BJ (cell line): ENCODE results near the gene HHAT. TPM values are rescaled to one million over a fixed set of nuclear protein-coding genes. Genes with fewer than 3 reads are reported as not detected.

ENCODE experiments used
- CTCF ChIA-PET: fragments of 350-600 bp; formaldehyde crosslinking; extraction: SDS; loops from one replicate; lab custom pipeline; 2021; ENCODE audit warnings: antibody characterized with exemption, inconsistent platforms; lab: Yijun Ruan, JAX
- POLR2A ChIA-PET: fragments of 300-600 bp; sonication (Branson Sonifier 250); formaldehyde crosslinking; extraction: SDS; loops from one replicate; lab custom pipeline; 2021; ENCODE audit warnings: antibody characterized with exemption; lab: Charles Lee
- DNase-seq: peaks from one replicate; pipeline ENCODE4 v3.0.0-alpha.2; 2011; ENCODE audit warnings: low read depth
- H3K27me3 ChIP-seq: 2 replicates; pipeline ENCODE4 v1.6.0; 2011; ENCODE audit warnings: low read length; ENCODE audit not compliant: control insufficient read depth, insufficient read depth
- H3K36me3 ChIP-seq: 2 replicates; pipeline ENCODE4 v1.5.1; 2011; ENCODE audit warnings: low read length; ENCODE audit not compliant: control insufficient read depth, insufficient read depth
- H3K4me3 ChIP-seq: 2 replicates; pipeline ENCODE4 v1.5.1; 2011; ENCODE audit warnings: low read depth, mild to moderate bottlenecking, control low read depth, low read length
- polyA plus RNA-seq: library from polyadenylated mRNA; depleted of rRNA; stranded (reverse); fragments of >200 nt; gene quantifications from 2 replicates; pipeline ENCODE4 v1.2.3, GENCODE V29; 2011
- TF ChIP-seq, protein P1 (sequence below): IDR thresholded peaks from 2 replicates; pipeline ENCODE4 v1.5.1; 2011; ENCODE audit warnings: low read depth, mild to moderate bottlenecking, control low read depth, inconsistent platforms, low read length, moderate library complexity; ENCODE audit not compliant: insufficient read depth

Gene HHAT
- polyA plus RNA-seq, 1 experiment: 6.6 TPM

DNA sequence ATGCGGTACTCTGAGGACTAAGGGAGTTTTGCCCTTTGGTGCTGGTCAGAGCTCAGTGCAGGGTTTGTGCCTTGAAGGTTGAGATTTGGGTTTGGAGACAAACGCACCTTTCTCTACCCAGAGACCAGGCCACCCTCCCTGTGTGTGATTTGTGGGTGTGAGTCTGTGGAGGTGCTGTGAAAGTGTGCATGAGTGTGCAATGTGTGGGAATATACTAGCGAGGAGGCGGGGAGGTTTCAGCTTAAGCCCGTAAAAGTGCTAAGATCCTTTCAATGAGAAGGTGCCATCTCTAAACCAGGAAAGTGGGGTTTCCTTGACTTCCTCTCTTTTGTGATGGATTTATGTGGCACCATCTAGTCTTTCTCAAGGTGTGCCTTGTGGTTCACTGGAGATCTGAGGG is 225.7 kb downstream of the HHAT start:
- DNase-seq: no peak
- CTCF ChIA-PET: no interaction called here
- TF ChIP-seq, protein P1, sequence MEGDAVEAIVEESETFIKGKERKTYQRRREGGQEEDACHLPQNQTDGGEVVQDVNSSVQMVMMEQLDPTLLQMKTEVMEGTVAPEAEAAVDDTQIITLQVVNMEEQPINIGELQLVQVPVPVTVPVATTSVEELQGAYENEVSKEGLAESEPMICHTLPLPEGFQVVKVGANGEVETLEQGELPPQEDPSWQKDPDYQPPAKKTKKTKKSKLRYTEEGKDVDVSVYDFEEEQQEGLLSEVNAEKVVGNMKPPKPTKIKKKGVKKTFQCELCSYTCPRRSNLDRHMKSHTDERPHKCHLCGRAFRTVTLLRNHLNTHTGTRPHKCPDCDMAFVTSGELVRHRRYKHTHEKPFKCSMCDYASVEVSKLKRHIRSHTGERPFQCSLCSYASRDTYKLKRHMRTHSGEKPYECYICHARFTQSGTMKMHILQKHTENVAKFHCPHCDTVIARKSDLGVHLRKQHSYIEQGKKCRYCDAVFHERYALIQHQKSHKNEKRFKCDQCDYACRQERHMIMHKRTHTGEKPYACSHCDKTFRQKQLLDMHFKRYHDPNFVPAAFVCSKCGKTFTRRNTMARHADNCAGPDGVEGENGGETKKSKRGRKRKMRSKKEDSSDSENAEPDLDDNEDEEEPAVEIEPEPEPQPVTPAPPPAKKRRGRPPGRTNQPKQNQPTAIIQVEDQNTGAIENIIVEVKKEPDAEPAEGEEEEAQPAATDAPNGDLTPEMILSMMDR: no peak
- no peaks in the 10 kb centered on the region for H3K36me3 ChIP-seq
- POLR2A ChIA-PET: no interaction called here
- H3K4me3 ChIP-seq: no peak overlapping the region
- H3K27me3 ChIP-seq: no peaks in the 10 kb centered on the region

DNA sequence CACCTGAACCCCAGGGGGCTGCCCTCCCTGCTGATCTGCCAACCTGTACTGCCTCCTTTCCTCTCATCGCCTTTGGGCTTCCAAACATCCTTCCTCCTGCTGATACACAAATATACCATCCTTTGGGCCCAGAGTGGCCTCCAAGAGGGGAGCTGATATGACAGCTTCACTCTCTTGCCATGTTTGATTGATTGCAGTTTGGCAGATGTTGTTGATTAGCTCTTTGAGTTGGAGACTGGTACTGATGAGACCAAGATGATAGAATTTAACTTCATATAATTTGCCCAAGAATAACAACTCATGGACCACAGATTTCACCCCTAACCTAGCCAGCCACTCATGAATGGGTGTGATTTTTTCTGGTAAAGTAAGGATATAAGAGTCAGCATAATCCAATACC is 227.8 kb downstream of the HHAT start:
- H3K4me3 ChIP-seq: no peak overlapping the region
- no peaks in the 10 kb centered on the region; the same call in 1 of the 2 replicates for H3K27me3 ChIP-seq
- TF ChIP-seq, protein P1: no peak
- H3K36me3 ChIP-seq: no peaks in the 10 kb centered on the region
- POLR2A ChIA-PET: no interaction called here
- CTCF ChIA-PET: no interaction called here
- no peak for DNase-seq

DNA sequence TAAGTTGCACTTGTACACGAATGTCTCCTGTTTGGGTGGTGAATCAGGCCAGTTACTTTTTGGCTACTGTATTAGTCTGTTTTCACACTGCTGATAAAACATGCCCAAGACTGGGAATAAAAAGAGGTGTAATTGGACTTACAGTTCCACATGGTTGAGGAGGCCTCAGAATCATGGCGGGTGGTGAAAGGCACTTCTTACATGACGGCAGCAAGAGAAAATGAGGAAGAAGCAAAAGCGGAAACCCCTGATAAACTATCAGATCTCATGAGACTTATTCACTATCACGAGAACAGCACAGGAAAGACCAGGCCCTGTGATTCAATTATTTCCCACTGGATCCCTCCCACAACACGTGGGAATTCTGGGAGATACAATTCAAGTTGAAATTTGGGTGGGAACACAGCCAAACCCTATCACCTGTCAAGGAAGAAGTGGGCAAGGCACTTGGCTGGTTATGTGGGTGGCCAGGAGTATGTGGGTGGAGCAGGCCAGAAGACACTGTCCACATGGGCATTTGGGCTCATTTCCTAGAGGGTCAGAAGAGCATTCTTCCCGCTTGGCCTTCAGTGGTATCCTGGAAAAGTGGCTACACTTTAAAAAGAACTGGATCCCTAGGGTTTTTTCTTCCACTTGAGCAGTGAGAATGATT is 228.8 kb downstream of the HHAT start:
- TF ChIP-seq, protein P1: no peak
- no peaks in the 10 kb centered on the region for H3K36me3 ChIP-seq
- no peak for DNase-seq
- POLR2A ChIA-PET: no interaction called here
- H3K4me3 ChIP-seq: no peak overlapping the region
- no peaks in the 10 kb centered on the region; the same call in 1 of the 2 replicates for H3K27me3 ChIP-seq
- CTCF ChIA-PET: no interaction called here

DNA sequence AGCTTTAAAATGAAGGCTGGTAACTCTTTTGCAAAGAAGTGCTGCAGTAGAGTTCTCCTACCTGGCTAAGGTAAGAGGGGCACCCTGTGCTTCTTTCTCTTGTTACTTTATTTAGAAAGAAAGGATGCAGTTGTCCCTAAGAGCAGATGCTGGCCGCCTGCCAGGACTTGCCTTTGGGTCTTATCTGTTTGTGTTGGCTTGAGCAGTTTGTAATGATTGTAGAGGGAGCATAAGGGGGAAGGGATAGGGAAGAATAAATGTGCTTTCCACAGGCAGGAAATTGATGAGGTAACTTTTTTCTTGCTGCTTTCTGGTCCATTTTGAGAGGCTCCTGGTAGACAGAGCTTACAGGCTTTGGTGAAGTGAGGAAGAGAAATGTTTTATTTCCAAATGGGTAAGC is 229.6 kb downstream of the HHAT start:
- no peak overlapping the region for H3K4me3 ChIP-seq
- DNase-seq: no peak
- H3K27me3 ChIP-seq: no peaks in the 10 kb centered on the region; the same call in 1 of the 2 replicates
- no peaks in the 10 kb centered on the region for H3K36me3 ChIP-seq
- TF ChIP-seq, protein P1: no peak
- ChIA-PET CTCF (no interaction called here), POLR2A (no interaction called here)

DNA sequence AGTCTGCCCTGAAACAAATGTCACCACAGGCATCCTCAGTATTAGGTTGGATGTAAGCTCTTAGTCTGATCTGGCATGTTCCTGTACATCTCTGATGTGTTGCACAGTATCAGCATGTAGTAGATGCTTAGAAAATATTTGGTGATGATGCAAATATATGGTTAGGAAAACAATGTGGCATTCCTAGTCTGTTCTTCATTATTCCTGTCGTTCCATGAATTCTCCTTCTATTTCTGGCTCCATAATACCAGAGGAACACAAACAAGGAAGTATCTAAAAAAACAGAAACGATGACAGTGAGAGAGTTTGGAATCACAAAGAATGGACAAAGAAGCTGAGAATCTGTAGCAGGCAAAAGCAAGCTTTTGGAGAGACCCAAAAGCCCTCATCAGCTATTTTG is 236.6 kb downstream of the HHAT start:
- DNase-seq: peak; percentile 25
- TF ChIP-seq, protein P1: no peak

More for the DNA sequence above, 236.6 kb downstream of the HHAT start:
- ChIA-PET POLR2A (interaction anchor here (0.7 kb wide), 1 partner anchor 119 kb away, joined by 3 read pairs; no protein-coding TSS in a partner anchor), CTCF (interaction anchor here (1.2 to 4.3 kb wide), 5 partner anchors 14 to 569 kb away, joined by 3 to 20 read pairs (median 5); partner anchors contain the start of gene KCNH1)
- Histone ChIP-seq H3K36me3 (no peaks in the 10 kb centered on the region), H3K4me3 (no peak overlapping the region), H3K27me3 (no peaks in the 10 kb centered on the region)
